Kidney capillary endothelial cell (primary cell): ENCODE results near the gene EFCAB6.

Source experiments
- DNase-seq: peaks from one replicate; pipeline ENCODE4 v3.0.0-alpha.2; 2018; ENCODE audit warnings: low spot score

The EFCAB6 gene

GRCh38 chr22:43583501-43583900, 228.6 kb downstream of the EFCAB6 start:
- DNase-seq = no peak

- no peak for DNase-seq
These were observed 229.7 kb downstream of the EFCAB6 start for GRCh38 chr22:43582394-43582793.

- no peak for DNase-seq
These were observed 231.8 kb downstream of the EFCAB6 start for GRCh38 chr22:43580271-43580750.

DNA sequence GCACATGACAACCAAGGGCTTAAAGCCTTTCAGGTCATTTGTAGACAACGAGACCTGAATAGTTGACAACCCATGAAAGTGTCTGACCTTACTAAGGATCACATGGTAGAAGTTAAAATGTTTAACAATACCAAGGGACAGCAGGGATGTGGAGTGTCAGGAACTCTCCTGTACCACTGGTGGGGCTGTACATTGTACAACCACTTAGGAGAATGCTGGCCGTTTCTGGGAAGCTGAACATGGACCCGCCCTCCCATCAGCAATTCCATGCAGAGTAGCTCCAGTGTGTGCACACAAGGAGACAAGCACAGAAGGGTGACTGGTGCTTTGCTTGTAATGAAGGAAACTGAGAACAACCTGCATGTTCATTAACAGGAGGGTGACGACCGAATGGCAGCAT, 237.4 kb downstream of the EFCAB6 start:
- DNase-seq = no peak

GRCh38 chr22:43572710-43573109, 239.4 kb downstream of the EFCAB6 start:
- DNase-seq = no peak

GRCh38 chr22:43571181-43571580, 240.9 kb downstream of the EFCAB6 start:
- no peak for DNase-seq

GRCh38 chr22:43570531-43571165, 241.5 kb downstream of the EFCAB6 start:
- DNase-seq = no peak

- DNase-seq = no peak
These were observed 243.0 kb downstream of the EFCAB6 start for GRCh38 chr22:43569111-43569510.

- no peak for DNase-seq
These were observed 244.3 kb downstream of the EFCAB6 start for GRCh38 chr22:43567691-43568324.

DNA sequence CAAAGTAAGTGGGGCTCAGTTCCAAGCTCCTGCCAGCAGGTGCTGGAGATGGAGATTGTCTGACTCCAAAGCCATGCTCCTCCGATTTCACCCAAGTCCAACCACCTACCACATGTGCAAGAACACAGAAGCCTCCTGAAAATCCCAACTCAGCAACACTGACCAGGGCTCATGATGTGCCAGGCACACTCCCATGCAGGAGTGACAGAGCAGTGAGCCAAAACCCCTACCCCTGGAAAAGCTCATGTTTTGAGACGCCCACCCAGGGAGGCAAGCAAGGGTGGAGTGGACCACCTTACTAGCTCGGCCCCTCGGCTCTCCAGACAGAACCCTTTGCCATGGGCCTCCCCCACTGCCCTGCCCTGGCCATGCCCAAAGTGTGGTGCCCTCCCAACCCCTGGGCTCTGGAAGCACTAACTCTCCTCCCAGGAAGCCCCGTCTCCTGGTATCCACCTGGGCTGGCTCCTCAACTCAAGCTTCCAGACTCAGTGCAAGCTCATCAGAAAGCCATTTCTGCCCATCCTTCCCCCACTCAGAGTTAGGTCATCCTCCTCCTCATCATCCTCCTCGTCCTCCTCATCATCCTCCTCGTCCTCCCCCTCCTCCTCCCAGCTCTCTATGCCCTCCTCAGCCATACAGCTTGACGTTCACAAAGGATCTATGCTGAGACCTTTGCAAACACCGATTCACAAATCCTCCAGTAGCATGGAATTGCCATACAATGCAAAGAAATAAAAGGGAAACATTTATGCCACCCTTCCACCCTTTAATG, 245.4 kb downstream of the EFCAB6 start:
- DNase-seq = no peak

GRCh38 chr22:43566021-43566420, 246.1 kb downstream of the EFCAB6 start:
- no peak for DNase-seq

- no peak for DNase-seq
These were observed 247.2 kb downstream of the EFCAB6 start for GRCh38 chr22:43564859-43565258.

- no peak for DNase-seq
These were observed 248.5 kb downstream of the EFCAB6 start for GRCh38 chr22:43563571-43563970.

GRCh38 chr22:43562843-43563242, 249.3 kb downstream of the EFCAB6 start:
- DNase-seq = no peak

DNA sequence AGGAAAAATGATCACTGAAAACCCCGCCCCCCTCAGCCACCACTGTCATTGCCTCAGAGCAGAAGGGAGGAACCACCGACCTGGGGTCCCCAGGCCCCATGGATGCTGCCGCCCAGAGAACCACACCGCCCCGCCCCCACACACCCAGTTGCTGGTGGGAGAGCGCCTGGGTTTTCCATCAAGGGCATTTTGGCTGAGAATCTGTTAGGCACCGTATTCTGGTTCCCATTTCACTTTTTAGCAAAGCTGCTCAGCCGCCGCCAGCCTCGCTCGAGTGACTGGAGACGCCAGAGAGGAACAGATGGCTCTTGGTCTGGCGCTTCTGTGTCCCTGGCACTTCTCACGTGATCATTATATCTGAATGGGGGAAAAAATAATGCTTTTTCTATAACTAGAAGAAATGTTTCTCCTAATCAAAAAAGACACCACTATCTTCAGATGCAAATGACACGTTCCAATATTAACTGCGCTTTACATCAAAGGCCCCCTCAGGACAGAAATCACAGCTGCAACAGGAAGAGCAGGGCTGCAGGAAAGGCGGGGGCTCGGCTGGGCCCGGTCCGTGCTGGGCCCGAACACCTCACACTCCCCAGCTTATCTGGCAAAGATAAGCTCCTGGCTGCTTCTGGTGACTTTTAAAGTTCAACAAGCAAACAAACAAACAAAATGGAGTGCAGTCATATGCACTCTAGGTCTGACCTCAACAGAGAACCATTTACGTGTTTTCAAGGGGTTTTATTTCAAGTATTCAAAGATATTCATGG, 250.5 kb downstream of the EFCAB6 start:
- DNase-seq = no peak

GRCh38 chr22:43560651-43561050, 251.5 kb downstream of the EFCAB6 start:
- DNase-seq = no peak

DNA sequence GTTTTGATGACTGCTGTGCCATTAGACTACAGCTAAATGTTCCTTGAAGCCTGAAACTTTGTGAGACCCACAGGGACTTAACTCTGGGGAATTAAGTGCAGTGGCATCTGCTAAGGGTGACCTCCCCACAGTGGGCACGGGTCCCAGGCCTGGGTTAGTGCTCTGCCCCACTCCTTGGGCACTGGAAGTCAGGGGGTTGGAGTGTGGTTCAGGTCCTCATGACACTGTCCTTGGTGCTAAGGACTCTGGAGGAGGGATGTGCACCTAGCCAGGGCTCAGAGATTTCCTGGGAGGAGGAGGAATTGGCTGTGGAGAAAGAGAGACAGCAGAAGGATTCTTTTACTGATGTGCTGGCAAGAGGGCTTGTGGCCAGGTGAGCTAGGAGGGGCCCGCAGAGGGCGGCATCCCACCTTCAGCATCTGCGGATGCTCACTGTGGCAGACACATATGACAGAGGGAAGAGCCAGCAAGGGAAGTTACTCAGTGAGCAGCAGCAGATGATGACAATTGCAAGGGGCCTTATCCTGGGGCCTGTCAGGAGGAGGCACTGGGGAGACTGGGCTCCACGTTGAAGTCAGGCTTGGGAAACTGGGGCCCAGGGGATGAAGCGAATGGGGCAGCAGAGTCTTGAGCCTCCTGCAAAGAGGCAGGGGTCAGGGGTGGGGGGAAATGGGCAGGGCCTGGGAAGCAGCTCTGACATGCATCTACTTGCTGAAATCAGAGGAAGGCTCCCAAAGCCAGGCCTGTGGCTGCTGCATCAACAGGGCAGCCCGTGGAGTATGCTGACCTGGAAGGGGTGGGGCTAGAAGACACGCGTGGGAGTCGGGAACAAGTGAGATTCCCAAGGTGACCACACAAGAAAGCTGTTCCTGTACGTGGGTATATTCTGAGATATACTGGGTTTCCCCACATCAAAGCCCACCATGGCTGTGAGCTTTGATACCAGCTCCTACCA, 256.3 kb downstream of the EFCAB6 start:
- no peak for DNase-seq

- DNase-seq = no peak
These were observed 257.3 kb downstream of the EFCAB6 start for GRCh38 chr22:43554694-43555365.

- DNase-seq = no peak
These were observed 257.9 kb downstream of the EFCAB6 start for GRCh38 chr22:43554259-43554636.

GRCh38 chr22:43553451-43554258, 258.4 kb downstream of the EFCAB6 start:
- DNase-seq = no peak
